Activated naive CD4-positive, alpha-beta T cell treated with anti-CD3 and anti-CD28 coated beads, Interleukin-2, amount 50 U/mL, for 24 hours (primary cell): Measurements from ENCODE around the gene LTA.

Experiments
- H3K27ac Mint-ChIP-seq: one replicate; pipeline ENCODE4 v1.8.0; 2021; ENCODE audit warnings: mild to moderate bottlenecking, mixed read lengths
- H3K27me3 Mint-ChIP-seq: one replicate; pipeline ENCODE4 v1.8.0; 2021; ENCODE audit warnings: mixed read lengths
- H3K36me3 Mint-ChIP-seq: one replicate; pipeline ENCODE4 v1.8.0; 2021; ENCODE audit warnings: mixed read lengths
- H3K4me1 Mint-ChIP-seq: one replicate; pipeline ENCODE4 v1.8.0; 2021; ENCODE audit warnings: mixed read lengths
- H3K4me3 Mint-ChIP-seq: one replicate; pipeline ENCODE4 v1.8.0; 2021; ENCODE audit warnings: mild to moderate bottlenecking, mixed read lengths
- H3K9me3 Mint-ChIP-seq: one replicate; pipeline ENCODE4 v1.8.0; 2021; ENCODE audit warnings: mixed read lengths

Gene LTA

GRCh38 chr6:31575335-31575901, 3.3 kb downstream of the LTA start, which contains the start of gene TNF:
Gene TNF, plus strand, starts transcription at chr6:31575565. Its CDS starts 177 bp downstream, at chr6:31575742.
- Mint-ChIP-seq H3K9me3 (no peaks in the 10 kb centered on the region), H3K27me3 (no peaks in the 10 kb centered on the region), H3K4me1 (peaks cover 86% of the 10 kb centered on the region), H3K4me3 (peak within 1 kb of the TSS; percentile 99), H3K27ac (peak within 1 kb of the TSS; percentile 99), H3K36me3 (peaks cover 35% of the 10 kb centered on the region)

GRCh38 chr6:31575952-31576685, 4.0 kb downstream of the LTA start:
- H3K9me3 Mint-ChIP-seq, result no peaks in the 10 kb centered on the region
- peaks cover 39% of the 10 kb centered on the region for H3K36me3 Mint-ChIP-seq
- H3K4me1 Mint-ChIP-seq, result peaks cover 84% of the 10 kb centered on the region
- H3K4me3 Mint-ChIP-seq, result peak overlapping the region; percentile 99
- H3K27me3 Mint-ChIP-seq, result no peaks in the 10 kb centered on the region
- peak overlapping the region; percentile 99 for H3K27ac Mint-ChIP-seq

GRCh38 chr6:31576897-31577578, 4.9 kb downstream of the LTA start:
- no peaks in the 10 kb centered on the region for H3K9me3 Mint-ChIP-seq
- no peaks in the 10 kb centered on the region for H3K27me3 Mint-ChIP-seq
- peak overlapping the region; percentile 99 for H3K4me3 Mint-ChIP-seq
- peaks cover 79% of the 10 kb centered on the region for H3K4me1 Mint-ChIP-seq
- H3K27ac Mint-ChIP-seq, result peak overlapping the region; percentile 99
- peaks cover 44% of the 10 kb centered on the region for H3K36me3 Mint-ChIP-seq

- H3K27ac Mint-ChIP-seq, result no peak overlapping the region
Measured at GRCh38 chr6:31577579-31577966, 5.5 kb downstream of the LTA start.

GRCh38 chr6:31578184-31579118, 6.4 kb downstream of the LTA start:
- H3K27ac Mint-ChIP-seq, result peak overlapping the region; percentile 83
- H3K4me1 Mint-ChIP-seq, result peaks cover 78% of the 10 kb centered on the region
- no peaks in the 10 kb centered on the region for H3K9me3 Mint-ChIP-seq
- no peaks in the 10 kb centered on the region for H3K27me3 Mint-ChIP-seq
- peak overlapping the region; percentile 93 for H3K4me3 Mint-ChIP-seq
- peaks cover 40% of the 10 kb centered on the region for H3K36me3 Mint-ChIP-seq

More at GRCh38 chr6:31577579-31577966, 5.5 kb downstream of the LTA start:
- peak overlapping the region; percentile 99 for H3K4me3 Mint-ChIP-seq
- H3K27me3 Mint-ChIP-seq, result no peaks in the 10 kb centered on the region
- H3K9me3 Mint-ChIP-seq, result no peaks in the 10 kb centered on the region
- peaks cover 79% of the 10 kb centered on the region for H3K4me1 Mint-ChIP-seq
- H3K36me3 Mint-ChIP-seq, result peaks cover 41% of the 10 kb centered on the region

GRCh38 chr6:31579119-31579505, 7.0 kb downstream of the LTA start:
- Mint-ChIP-seq H3K4me1 (peaks cover 77% of the 10 kb centered on the region), H3K4me3 (peak overlapping the region; percentile 93), H3K9me3 (no peaks in the 10 kb centered on the region), H3K27ac (peak overlapping the region; percentile 83), H3K36me3 (peaks cover 37% of the 10 kb centered on the region), H3K27me3 (no peaks in the 10 kb centered on the region)

- Mint-ChIP-seq H3K36me3 (peaks cover 37% of the 10 kb centered on the region), H3K27me3 (no peaks in the 10 kb centered on the region), H3K9me3 (no peaks in the 10 kb centered on the region), H3K4me3 (peak overlapping the region; percentile 93), H3K27ac (peak overlapping the region; percentile 97), H3K4me1 (peaks cover 77% of the 10 kb centered on the region)
Measured at GRCh38 chr6:31579546-31580437, 7.7 kb downstream of the LTA start.

- peaks cover 77% of the 10 kb centered on the region for H3K4me1 Mint-ChIP-seq
- no peaks in the 10 kb centered on the region for H3K9me3 Mint-ChIP-seq
- H3K27ac Mint-ChIP-seq, result peak overlapping the region; percentile 97
- H3K4me3 Mint-ChIP-seq, result peak overlapping the region; percentile 93
- H3K36me3 Mint-ChIP-seq, result peaks cover 36% of the 10 kb centered on the region
- no peaks in the 10 kb centered on the region for H3K27me3 Mint-ChIP-seq
Measured at GRCh38 chr6:31580438-31580740, 8.3 kb downstream of the LTA start.

- H3K4me3 Mint-ChIP-seq, result peak overlapping the region; percentile 93
- H3K27me3 Mint-ChIP-seq, result no peaks in the 10 kb centered on the region
- H3K9me3 Mint-ChIP-seq, result no peaks in the 10 kb centered on the region
- peaks cover 31% of the 10 kb centered on the region for H3K36me3 Mint-ChIP-seq
- peaks cover 77% of the 10 kb centered on the region for H3K4me1 Mint-ChIP-seq
- H3K27ac Mint-ChIP-seq, result peak overlapping the region; percentile 97
Measured at GRCh38 chr6:31580807-31581433, 8.8 kb downstream of the LTA start.

- Mint-ChIP-seq H3K27me3 (no peaks in the 10 kb centered on the region), H3K36me3 (peaks cover 24% of the 10 kb centered on the region), H3K4me3 (peak overlapping the region; percentile 93), H3K9me3 (no peaks in the 10 kb centered on the region), H3K4me1 (peaks cover 77% of the 10 kb centered on the region), H3K27ac (peak overlapping the region; percentile 95)
Measured at GRCh38 chr6:31581434-31582229, 9.5 kb downstream of the LTA start.

- Mint-ChIP-seq H3K36me3 (peaks cover 22% of the 10 kb centered on the region), H3K4me3 (peak within 1 kb of the TSS; percentile 93), H3K27ac (peak within 1 kb of the TSS; percentile 95), H3K4me1 (peaks cover 77% of the 10 kb centered on the region), H3K9me3 (no peaks in the 10 kb centered on the region), H3K27me3 (no peaks in the 10 kb centered on the region)
Measured at GRCh38 chr6:31582230-31582643, 10.1 kb downstream of the LTA start, which contains the start of gene LTB. Gene LTB, minus strand, starts transcription at chr6:31582424. Its CDS starts 7 bp downstream, at chr6:31582417.

GRCh38 chr6:31585491-31585890, 13.4 kb downstream of the LTA start:
- Mint-ChIP-seq H3K4me3 (peak overlapping the region; percentile 69), H3K36me3 (peaks cover 12% of the 10 kb centered on the region), H3K27ac (peak overlapping the region; percentile 97), H3K9me3 (no peaks in the 10 kb centered on the region), H3K27me3 (no peaks in the 10 kb centered on the region), H3K4me1 (peaks cover 72% of the 10 kb centered on the region)

- no peaks in the 10 kb centered on the region for H3K9me3 Mint-ChIP-seq
- peak within 1 kb of the TSS; percentile 97 for H3K27ac Mint-ChIP-seq
- H3K4me3 Mint-ChIP-seq, result peak within 1 kb of the TSS; percentile 82
- H3K36me3 Mint-ChIP-seq, result peaks cover 10% of the 10 kb centered on the region
- H3K27me3 Mint-ChIP-seq, result no peaks in the 10 kb centered on the region
- H3K4me1 Mint-ChIP-seq, result peaks cover 74% of the 10 kb centered on the region
Measured at GRCh38 chr6:31586008-31586407, 13.9 kb downstream of the LTA start, which contains the start of gene LST1. Gene LST1, plus strand, starts transcription at chr6:31586277. Its CDS starts 1,023 bp downstream, at chr6:31587300.
